Prostate gland (tissue), 2 donors: Measurements from ENCODE around the gene ZMYND8. TPM values are rescaled to one million over a fixed set of nuclear protein-coding genes. Genes with fewer than 3 reads are reported as not detected.

Experiments
- DNase-seq: peaks from one replicate; pipeline ENCODE4 v3.0.0-alpha.2; 2019; ENCODE audit warnings: low spot score
- H3K27ac ChIP-seq, 2 donors: fragments of 200-600 bp; sonication (generic); 2 replicates each; pipeline ENCODE4 v1.5.1; 2017 to 2019
- H3K27me3 ChIP-seq: fragments of 200-600 bp; sonication (generic); replicated peaks from 2 replicates; pipeline ENCODE4 v1.5.1; 2019; ENCODE audit not compliant: insufficient read depth
- H3K36me3 ChIP-seq, 2 donors: fragments of 200-600 bp; sonication (generic); 1 replicate in 1 of 2; 2 replicates in 1 of 2; pipeline versions ENCODE4 v1.5.1 to v1.8.1; 2017 to 2019
- H3K4me1 ChIP-seq: fragments of 200-600 bp; sonication (generic); replicated peaks from 2 replicates; pipeline ENCODE4 v1.5.1; 2019
- H3K4me3 ChIP-seq, 2 donors: fragments of 200-600 bp; sonication (generic); 2 replicates each; pipeline ENCODE4 v1.5.1; 2017 to 2019
- H3K9me3 ChIP-seq: fragments of 200-600 bp; sonication (generic); 2 replicates; pipeline ENCODE4 v1.5.1; 2017
- CTCF ChIP-seq, 4 experiments: fragments of 200-600 bp in 2 of 4; fragments of 450-650 bp in 2 of 4; sonication (generic) in 2 of 4; IDR thresholded peaks; 1 replicate in 3 of 4; 2 replicates in 1 of 4; pipeline ENCODE4 v1.5.1; 2016 to 2019; ENCODE audit warnings: antibody characterized with exemption in 4 of 4, mild to moderate bottlenecking in 2 of 4, moderate library complexity in 2 of 4
- POLR2A ChIP-seq: fragments of 450-650 bp; IDR thresholded peaks from one replicate; pipeline ENCODE4 v1.6.1; 2016; ENCODE audit warnings: antibody characterized with exemption, mild to moderate bottlenecking
- POLR2AphosphoS5 ChIP-seq: sonication (generic); formaldehyde crosslinking; IDR thresholded peaks from one replicate; pipeline ENCODE4 v1.6.1; 2017; ENCODE audit warnings: antibody characterized with exemption
- WGBS: methylation state at CpG from one replicate; pipeline ENCODE4 v1.1.5; 2018; 5-methylcytosine and 5-hydroxymethylcytosine counted together
- intact Hi-C: fragments of 100-400 bp; cut with DNase I; formaldehyde crosslinking; loops from one replicate; pipeline ENCODE4 v1.14.2; 2022
- total RNA-seq, 2 donors: library from RNA; depleted of rRNA; stranded (reverse); fragments of >200 nt; gene quantifications; one replicate each; pipeline ENCODE4 v1.1.0, GENCODE V29; 2016

Gene ZMYND8
- total RNA-seq, 2 donors from 2014 or later: 19.9 to 70.9 TPM

- H3K4me1 ChIP-seq: peaks cover 38% of the 10 kb centered on the region
- H3K4me3 ChIP-seq: no peak overlapping the region
- H3K36me3 ChIP-seq: no peaks in the 10 kb centered on the region
- intact Hi-C loops: no loop called here
- WGBS: 84% methylated on average over 17 of the region's 17 CpGs
- TF ChIP-seq CTCF (IDR thresholded peaks at IDR 0.05): no peak
- no peak for TF ChIP-seq POLR2A
- H3K9me3 ChIP-seq: no peaks in the 10 kb centered on the region
- no peak for DNase-seq
- H3K27me3 ChIP-seq: no peaks in the 10 kb centered on the region
- H3K27ac ChIP-seq: peak overlapping the region; percentile 99
Measured at GRCh38 chr20:47362361-47363219, 6.1 kb upstream of the ZMYND8 start.

GRCh38 chr20:47361057-47361915 is 4.8 kb upstream of the ZMYND8 start:
- DNase-seq: no peak
- WGBS: 50% methylated on average over 18 of the region's 18 CpGs
- Histone ChIP-seq H3K36me3 (no peaks in the 10 kb centered on the region), H3K27ac (peak overlapping the region; percentile 99), H3K27me3 (no peaks in the 10 kb centered on the region), H3K4me1 (peaks cover 47% of the 10 kb centered on the region), H3K4me3 (no peak overlapping the region), H3K9me3 (no peaks in the 10 kb centered on the region)
- intact Hi-C loops: loop anchor here (2.0 kb wide), 1 partner anchor 52 kb away; no protein-coding TSS in a partner anchor
- TF ChIP-seq POLR2A: no peak
- TF ChIP-seq CTCF (IDR thresholded peaks at IDR 0.05): no peak
- TF ChIP-seq POLR2AphosphoS5: no peak

- H3K4me3 ChIP-seq: no peak overlapping the region
- under 1% methylated on average over 19 of the region's 19 CpGs for WGBS
- intact Hi-C loops: loop anchor here (2.0 kb wide), 1 partner anchor 52 kb away; no protein-coding TSS in a partner anchor
Measured at GRCh38 chr20:47360297-47361056, 4.0 kb upstream of the ZMYND8 start.

More at GRCh38 chr20:47360297-47361056, 4.0 kb upstream of the ZMYND8 start:
- Histone ChIP-seq H3K4me1 (peaks cover 52% of the 10 kb centered on the region), H3K27me3 (no peaks in the 10 kb centered on the region), H3K36me3 (no peaks in the 10 kb centered on the region), H3K27ac (peak overlapping the region; percentile 99), H3K9me3 (no peaks in the 10 kb centered on the region)
- peak; percentile 80 for TF ChIP-seq POLR2AphosphoS5
- no peak for TF ChIP-seq CTCF (IDR thresholded peaks at IDR 0.05)
- no peak for TF ChIP-seq POLR2A
- peak; percentile 90 for DNase-seq
